Calu3 (cell line): ENCODE measurements around the gene STAT6. TPM values are rescaled to one million over a fixed set of nuclear protein-coding genes. Genes with fewer than 3 reads are reported as not detected.

ENCODE experiments used
- BruUV-seq: library from RNA; stranded (reverse); fragments of 400-500 nt; replicated peaks from 2 replicates; lab custom pipeline; 2021; lab: Mats Ljungman, UMichigan
- CTCF ChIA-PET: fragments of 300-600 bp; sonication (Branson Sonifier 250); formaldehyde crosslinking; loops from one replicate; lab custom pipeline; 2022; ENCODE audit warnings: antibody characterized with exemption; lab: Charles Lee
- DNase-seq: peaks from one replicate; pipeline ENCODE4 v3.0.0; 2022
- H3K27ac Mint-ChIP-seq: one replicate; pipeline ENCODE4 v1.8.0; 2022; ENCODE audit warnings: mixed read lengths; ENCODE audit not compliant: unreplicated experiment
- H3K27me3 Mint-ChIP-seq: one replicate; pipeline ENCODE4 v1.8.0; 2022; ENCODE audit warnings: mixed read lengths; ENCODE audit not compliant: unreplicated experiment
- H3K36me3 Mint-ChIP-seq: one replicate; pipeline ENCODE4 v1.8.0; 2022; ENCODE audit warnings: mild to moderate bottlenecking, moderate library complexity, mixed read lengths; ENCODE audit not compliant: insufficient read depth, unreplicated experiment
- H3K4me1 Mint-ChIP-seq: one replicate; pipeline ENCODE4 v1.8.0; 2022; ENCODE audit warnings: mild to moderate bottlenecking, low read depth, mixed read lengths; ENCODE audit not compliant: unreplicated experiment
- H3K4me3 Mint-ChIP-seq: one replicate; pipeline ENCODE4 v1.8.0; 2022; ENCODE audit warnings: mild to moderate bottlenecking, low read depth, moderate library complexity, mixed read lengths; ENCODE audit not compliant: unreplicated experiment
- H3K9me3 Mint-ChIP-seq: one replicate; pipeline ENCODE4 v1.8.0; 2022; ENCODE audit warnings: low read depth, mixed read lengths; ENCODE audit not compliant: unreplicated experiment
- CTCF ChIP-seq: fragments of 200-600 bp; IDR thresholded peaks from one replicate; pipeline ENCODE4 v1.8.0; 2022; ENCODE audit warnings: antibody characterized with exemption; ENCODE audit not compliant: unreplicated experiment
- intact Hi-C: fragments of 100-400 bp; cut with micrococcal nuclease; formaldehyde crosslinking; loops from one replicate; pipeline ENCODE4 v1.10.0; 2022; ENCODE audit not compliant: unreplicated experiment
- total RNA-seq: library from RNA; stranded (reverse); gene quantifications from 2 replicates; pipeline ENCODE4 v1.2.3, GENCODE V29; 2022

The STAT6 gene
- total RNA-seq, 1 experiment from 2014 or later: 213 TPM

DNA sequence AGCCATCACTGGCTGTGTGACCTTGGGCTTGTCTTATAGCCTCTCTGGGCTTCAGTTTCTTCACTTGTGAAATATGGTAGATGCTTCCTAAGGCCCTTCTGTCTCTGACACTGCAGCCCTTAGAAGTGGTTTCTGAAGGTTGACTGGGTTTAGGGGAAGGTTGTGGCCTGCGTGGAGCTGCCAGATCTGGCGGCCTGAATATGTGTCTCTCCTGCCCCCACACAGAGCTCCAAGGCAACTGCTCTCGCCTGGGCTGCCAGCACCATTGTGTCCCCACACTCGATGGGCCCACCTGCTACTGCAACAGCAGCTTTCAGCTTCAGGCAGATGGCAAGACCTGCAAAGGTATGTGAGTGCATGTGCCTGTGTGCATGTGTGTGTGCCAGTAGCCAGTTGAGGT, 32.3 kb upstream of the STAT6 start:
- Mint-ChIP-seq H3K27me3 (peaks cover 16% of the 10 kb centered on the region), H3K36me3 (peaks cover 5% of the 10 kb centered on the region), H3K27ac (no peak overlapping the region), H3K4me1 (peaks cover 10% of the 10 kb centered on the region), H3K9me3 (no peaks in the 10 kb centered on the region), H3K4me3 (no peak overlapping the region)
- no peak for TF ChIP-seq CTCF
- no peak for DNase-seq
- CTCF ChIA-PET: no interaction called here
- intact Hi-C loops: no loop called here
- no TSS peak for BruUV-seq

- Mint-ChIP-seq H3K36me3 (peaks cover 5% of the 10 kb centered on the region), H3K4me1 (peaks cover 8% of the 10 kb centered on the region), H3K27ac (no peak overlapping the region), H3K9me3 (no peaks in the 10 kb centered on the region), H3K27me3 (peaks cover 16% of the 10 kb centered on the region), H3K4me3 (no peak overlapping the region)
- intact Hi-C loops: no loop called here
- no TSS peak for BruUV-seq
- no peak for DNase-seq
- CTCF ChIA-PET: interaction anchor here (0.5 kb wide), 1 partner anchor 486 kb away, joined by 3 read pairs; no protein-coding TSS in a partner anchor
- no peak for TF ChIP-seq CTCF
These were observed 31.6 kb upstream of the STAT6 start for GRCh38 chr12:57142727-57143126.

GRCh38 chr12:57142121-57142520, 31.0 kb upstream of the STAT6 start:
- Mint-ChIP-seq H3K27me3 (peaks cover 16% of the 10 kb centered on the region), H3K9me3 (no peaks in the 10 kb centered on the region), H3K4me1 (peaks cover 2% of the 10 kb centered on the region), H3K27ac (no peak overlapping the region), H3K4me3 (no peak overlapping the region), H3K36me3 (no peaks in the 10 kb centered on the region)
- intact Hi-C loops: no loop called here
- CTCF ChIA-PET: interaction anchor here (0.9 kb wide), 1 partner anchor 18 kb away, joined by 3 read pairs; no protein-coding TSS in a partner anchor
- DNase-seq: no peak
- BruUV-seq: no TSS peak
- no peak for TF ChIP-seq CTCF

DNA sequence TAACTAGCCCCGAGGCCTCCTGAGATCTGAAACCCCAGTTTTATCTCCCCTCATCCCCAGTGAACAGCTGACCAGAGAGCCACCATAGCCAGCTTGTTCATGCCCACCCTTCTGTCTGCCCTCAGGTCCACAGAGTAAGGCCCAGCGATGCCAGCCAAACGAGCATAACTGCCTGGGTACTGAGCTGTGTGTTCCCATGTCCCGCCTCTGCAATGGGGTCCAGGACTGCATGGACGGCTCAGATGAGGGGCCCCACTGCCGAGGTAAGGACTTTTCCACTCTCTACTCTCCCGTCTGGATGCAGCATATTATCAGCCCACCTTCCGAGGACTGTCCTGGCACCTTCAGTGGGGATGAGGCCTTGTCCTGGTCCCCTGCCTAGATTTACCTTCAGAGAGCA, 30.1 kb upstream of the STAT6 start:
- H3K4me3 Mint-ChIP-seq: no peak overlapping the region
- CTCF ChIA-PET: interaction anchor here (0.9 kb wide), 1 partner anchor 17 kb away, joined by 3 read pairs; no protein-coding TSS in a partner anchor

More for the DNA sequence above, 30.1 kb upstream of the STAT6 start:
- Mint-ChIP-seq H3K4me1 (no peaks in the 10 kb centered on the region), H3K9me3 (no peaks in the 10 kb centered on the region), H3K27me3 (peaks cover 16% of the 10 kb centered on the region), H3K36me3 (no peaks in the 10 kb centered on the region), H3K27ac (no peak overlapping the region)
- TF ChIP-seq CTCF: no peak
- no TSS peak for BruUV-seq
- DNase-seq: no peak
- intact Hi-C loops: no loop called here
